Measurements from ENCODE around the gene ATP8A2. TPM values are rescaled to one million over a fixed set of nuclear protein-coding genes. Genes with fewer than 3 reads are reported as not detected.

The ATP8A2 gene
- total RNA-seq, 1 experiment from 2014 or later, result 0.64 TPM

- DNase-seq (ENCODE audit: low read depth), result no peak
Measured at GRCh38 chr13:25727810-25728209, 356.0 kb downstream of the ATP8A2 start.

GRCh38 chr13:25729201-25729600, 357.4 kb downstream of the ATP8A2 start:
- DNase-seq (ENCODE audit: low read depth), result no peak

DNA sequence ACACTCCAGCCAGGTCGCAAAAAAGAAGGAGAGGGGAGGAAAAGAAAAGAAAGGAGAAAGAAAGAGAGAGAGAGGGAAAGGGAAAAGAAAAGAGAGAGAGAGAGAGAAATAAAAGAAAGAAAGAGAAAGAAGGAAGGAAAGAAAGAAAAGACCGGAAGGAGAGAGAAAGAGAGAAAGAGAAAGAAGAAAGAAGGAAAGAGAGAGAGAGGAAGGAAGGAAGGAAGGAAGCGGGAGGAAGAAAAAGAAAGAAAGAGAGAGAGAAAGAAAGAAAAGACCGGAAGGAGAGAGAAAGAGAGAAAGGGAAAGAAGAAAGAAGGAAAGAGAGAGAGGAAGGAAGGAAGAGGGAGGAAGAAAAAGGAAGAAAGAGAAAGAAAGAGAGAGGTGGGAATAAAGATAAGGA, 359.3 kb downstream of the ATP8A2 start:
- DNase-seq (ENCODE audit: low read depth), result no peak

DNA sequence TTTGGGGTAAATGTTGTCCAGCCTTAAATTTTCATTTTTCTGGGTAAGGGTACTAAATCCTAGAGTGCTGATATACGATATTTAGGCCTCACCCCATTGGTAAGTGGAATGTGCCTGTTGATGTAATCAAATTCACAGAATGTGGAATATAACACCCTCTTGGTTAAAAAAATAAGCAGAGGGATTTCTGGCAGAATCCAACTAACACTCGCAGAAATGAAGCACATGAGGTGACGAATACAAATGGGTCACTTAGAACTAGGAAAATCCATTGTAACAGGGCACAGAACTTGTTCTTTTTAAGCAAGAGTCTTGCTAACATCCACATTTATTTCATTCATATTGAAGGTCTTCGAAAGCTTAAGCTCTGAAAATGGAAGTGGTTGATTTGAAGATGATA, 359.8 kb downstream of the ATP8A2 start:
- DNase-seq (ENCODE audit: low read depth), result no peak

GRCh38 chr13:25732111-25732865, 360.5 kb downstream of the ATP8A2 start:
- DNase-seq (ENCODE audit: low read depth), result peak; percentile 72

- DNase-seq (ENCODE audit: low read depth), result peak; percentile 89
Measured at GRCh38 chr13:25733001-25733491, 361.3 kb downstream of the ATP8A2 start.

DNA sequence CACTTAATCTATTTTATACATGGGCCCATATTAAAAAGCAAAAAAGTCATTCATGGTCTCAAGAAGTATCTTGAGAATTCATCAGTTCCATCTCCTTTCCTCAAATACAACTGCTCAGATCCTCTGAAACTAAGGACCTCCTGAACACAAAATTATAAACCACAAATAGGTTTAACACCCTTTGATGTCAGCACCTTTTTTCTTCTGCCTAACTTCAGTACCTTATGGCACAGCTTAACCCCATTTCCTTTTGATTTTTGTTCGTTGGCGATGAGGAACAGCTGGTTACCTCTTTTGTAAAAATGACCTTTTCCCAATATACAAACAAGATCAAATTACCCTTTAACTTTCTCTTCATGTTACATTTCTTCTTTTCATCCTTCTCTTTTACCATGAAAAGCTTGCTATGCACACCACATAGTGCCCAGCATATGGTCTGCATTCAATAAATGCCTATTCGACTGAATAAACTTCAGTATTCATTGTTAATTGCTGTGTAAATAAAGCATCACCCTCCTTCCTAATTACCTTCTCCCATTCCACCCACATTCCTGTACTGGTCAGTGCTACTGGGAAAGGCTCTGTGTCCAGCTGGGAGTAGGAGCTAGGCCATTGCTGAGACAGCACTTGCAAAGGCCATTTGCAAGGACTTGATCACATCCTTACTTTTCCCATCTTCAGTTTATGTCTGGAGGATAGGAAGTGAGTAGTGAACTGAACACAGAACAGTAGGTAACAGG, 362.1 kb downstream of the ATP8A2 start:
- no peak for DNase-seq (ENCODE audit: low read depth)

DNA sequence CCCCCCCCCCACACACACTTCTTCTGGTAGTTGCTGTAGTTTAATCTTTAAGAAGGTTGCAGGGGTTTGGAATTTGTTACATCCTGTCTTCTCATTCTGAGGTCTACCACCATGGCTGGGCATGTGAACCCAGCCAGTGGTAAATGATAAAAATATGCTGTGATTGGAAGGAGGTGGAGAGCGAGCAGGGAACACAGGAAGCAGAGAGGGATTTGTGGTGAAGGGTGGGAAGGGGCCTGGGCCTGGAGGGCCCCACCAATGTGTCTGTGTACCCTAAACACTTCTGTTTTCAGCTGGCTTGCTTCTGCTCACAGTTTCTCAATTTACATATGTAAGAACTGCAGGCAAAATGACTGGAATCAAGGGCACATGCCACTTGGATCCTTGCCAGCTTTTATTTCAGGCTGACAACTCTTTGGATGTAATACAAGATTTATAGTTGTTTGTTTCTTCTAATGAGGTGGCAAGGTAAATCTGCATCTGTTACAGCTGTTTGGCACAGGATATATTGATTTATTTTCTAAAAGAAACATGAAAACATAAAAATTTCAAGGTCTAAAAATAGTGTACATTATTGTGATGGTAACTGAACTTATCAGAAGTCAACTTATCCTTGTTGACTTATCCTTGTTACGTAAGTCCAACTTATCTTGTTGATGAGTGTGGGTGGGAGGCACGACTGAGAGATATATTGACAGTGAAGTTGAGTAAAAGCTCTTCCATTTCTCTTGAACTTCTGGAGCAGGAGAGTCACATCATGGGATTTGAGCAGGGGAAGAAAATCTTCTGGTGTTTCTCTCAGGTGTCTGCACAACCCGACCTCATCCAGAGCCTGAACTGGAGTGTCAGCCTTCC, 366.8 kb downstream of the ATP8A2 start:
- DNase-seq (ENCODE audit: low read depth), result peak; percentile 92

- no peak for DNase-seq (ENCODE audit: low read depth)
Measured at GRCh38 chr13:25739376-25739775, 367.6 kb downstream of the ATP8A2 start.

- no peak for DNase-seq (ENCODE audit: low read depth)
Measured at GRCh38 chr13:25741796-25742195, 370.0 kb downstream of the ATP8A2 start.

DNA sequence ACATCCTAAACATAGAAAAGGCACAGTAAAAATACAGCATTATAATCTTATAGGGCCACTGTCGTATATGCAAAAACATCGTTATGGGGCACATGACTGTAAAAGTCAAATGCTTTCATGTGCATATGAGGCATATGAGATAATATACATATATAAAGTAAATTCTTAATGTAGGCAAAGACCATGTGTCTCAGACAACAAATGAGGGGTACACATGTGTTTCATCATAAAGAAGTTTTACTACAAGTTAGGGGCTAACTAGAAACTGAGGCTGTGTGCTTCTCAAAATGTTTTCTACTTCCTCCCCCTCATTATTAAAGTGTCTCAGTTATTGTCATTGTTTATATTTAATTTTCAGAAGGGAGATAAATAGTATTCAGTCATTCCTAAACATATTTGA, 370.4 kb downstream of the ATP8A2 start:
- no peak for DNase-seq (ENCODE audit: low read depth)

DNA sequence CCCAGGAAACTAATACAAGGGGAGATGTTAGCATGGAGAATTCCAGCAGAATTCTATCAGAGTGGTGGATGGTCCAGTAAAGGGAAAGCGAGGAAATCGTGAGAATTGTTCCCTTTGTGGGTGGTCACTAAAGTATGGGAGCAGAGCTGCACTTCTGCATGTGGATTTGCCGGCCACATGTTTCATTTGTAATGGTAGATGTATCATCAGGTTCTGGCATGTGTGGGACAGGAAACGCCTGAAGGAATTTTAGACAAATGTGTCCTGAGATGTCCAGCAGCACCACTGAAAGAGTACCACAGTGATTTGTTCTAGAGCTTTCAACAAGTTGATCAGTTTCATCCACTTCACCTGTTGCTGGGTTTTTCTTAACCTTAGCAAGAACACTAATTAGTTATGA, 371.6 kb downstream of the ATP8A2 start:
- DNase-seq (ENCODE audit: low read depth), result no peak

- DNase-seq (ENCODE audit: low read depth), result no peak
Measured at GRCh38 chr13:25744178-25744577, 372.4 kb downstream of the ATP8A2 start.

- no peak for DNase-seq (ENCODE audit: low read depth)
Measured at GRCh38 chr13:25746131-25746530, 374.4 kb downstream of the ATP8A2 start.

DNA sequence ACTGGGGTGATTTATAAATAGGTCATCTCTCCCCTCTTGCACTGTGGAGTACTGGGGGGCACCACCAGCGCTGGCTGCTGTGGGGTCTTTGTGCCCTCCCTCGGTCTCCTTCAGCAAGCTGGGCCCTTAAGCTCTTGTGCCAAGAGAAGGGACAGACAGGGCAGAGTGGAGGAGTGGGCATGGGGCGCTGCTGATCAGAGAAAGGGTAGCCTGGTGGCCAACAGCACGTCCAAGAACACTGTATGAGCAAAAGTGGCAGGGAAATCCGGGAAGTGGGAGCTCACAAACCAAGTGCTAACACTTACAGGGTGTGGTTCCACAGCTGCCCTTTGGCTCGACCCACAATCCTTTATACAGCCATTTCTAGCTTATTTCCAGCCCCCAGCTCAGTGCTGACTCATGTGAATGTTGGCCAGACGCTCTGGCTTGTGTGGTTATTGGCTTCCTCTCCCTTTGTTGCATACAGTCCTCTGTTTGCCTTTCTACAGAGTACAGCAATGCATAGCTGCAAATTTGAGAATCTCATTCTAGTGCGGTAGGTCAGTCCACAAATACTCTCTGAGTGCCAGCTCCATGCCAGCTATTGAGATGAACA, 381.3 kb downstream of the ATP8A2 start:
- DNase-seq (ENCODE audit: low read depth), result peak; percentile 97

GRCh38 chr13:25753976-25754375, 382.2 kb downstream of the ATP8A2 start:
- no peak for DNase-seq (ENCODE audit: low read depth)

DNA sequence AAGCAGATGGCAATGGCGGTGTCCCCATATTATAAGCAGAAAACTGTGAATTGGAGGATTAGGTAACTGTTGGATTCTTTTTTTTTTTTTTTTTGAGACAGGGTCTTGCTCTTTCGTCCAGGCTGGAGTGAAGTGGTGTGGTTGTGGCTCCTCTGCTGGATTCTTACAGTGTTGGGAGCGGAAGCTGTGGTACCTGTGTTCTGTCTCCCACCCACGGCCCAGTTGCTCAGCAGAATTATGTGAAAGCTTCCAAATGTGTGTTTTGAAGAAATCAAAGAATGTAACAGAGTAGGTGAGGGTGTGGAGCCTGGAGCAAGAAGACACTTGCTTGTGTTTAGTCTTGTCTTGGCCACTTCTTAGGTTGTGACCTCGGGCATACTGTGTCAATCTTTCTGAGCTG, 384.5 kb downstream of the ATP8A2 start:
- DNase-seq (ENCODE audit: low read depth), result no peak

- DNase-seq (ENCODE audit: low read depth), result no peak
Measured at GRCh38 chr13:25756912-25757311, 385.1 kb downstream of the ATP8A2 start.

DNA sequence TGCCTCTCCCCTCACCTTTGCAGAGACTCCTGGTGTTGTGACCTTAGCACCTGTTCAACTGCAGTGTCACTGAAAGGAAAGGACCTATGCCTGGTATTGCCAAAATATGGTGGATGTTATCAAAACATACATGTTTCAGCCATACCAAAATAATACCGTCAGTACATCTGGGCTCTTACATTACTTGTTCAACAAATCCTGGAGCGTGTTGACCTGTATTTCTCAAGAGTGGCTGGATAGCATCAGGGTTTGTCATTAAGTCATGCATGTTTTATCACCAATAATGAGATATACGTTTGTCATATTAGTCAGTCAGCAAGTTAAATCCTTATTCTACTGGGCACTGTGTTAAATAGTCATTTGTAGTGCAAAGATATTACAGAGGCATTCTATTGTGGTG, 389.3 kb downstream of the ATP8A2 start:
- DNase-seq (ENCODE audit: low read depth), result no peak

GRCh38 chr13:25762281-25762680, 390.5 kb downstream of the ATP8A2 start:
- no peak for DNase-seq (ENCODE audit: low read depth)

DNA sequence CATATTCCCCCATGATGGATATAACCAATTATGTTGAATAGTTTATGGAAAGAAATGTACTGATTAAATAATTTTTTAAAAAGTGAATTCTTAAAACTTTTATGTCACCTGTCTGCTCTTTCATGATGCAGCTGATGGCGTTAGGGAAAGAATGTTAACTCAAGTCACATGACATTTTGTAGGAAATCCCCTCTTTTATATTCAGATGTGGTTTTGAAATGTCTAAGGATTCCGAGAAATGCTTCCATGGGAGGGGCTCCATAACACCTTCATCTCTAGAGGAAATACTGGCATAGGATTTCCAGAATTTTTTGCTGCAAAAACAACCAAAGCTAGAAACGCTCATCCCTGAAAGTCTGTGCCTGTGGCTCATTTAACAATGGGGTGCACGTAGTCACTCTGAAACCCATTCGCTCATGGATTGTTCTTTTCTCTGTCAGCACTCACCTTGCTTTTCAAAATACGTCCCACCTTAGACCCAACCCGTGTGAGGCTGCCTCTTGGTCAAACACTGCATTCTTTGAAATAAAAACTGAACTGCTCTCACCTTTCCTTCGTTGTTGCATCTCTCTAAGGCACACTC, 391.1 kb downstream of the ATP8A2 start:
- DNase-seq (ENCODE audit: low read depth), result no peak

Data from HT1080 (cell line).